Heart left ventricle (tissue), 16 donors: ENCODE data around the gene FBXO36. TPM values are rescaled to one million over a fixed set of nuclear protein-coding genes. Genes with fewer than 3 reads are reported as not detected.

ENCODE experiments used
- ATAC-seq, 4 donors: fragments of 200-7000 bp; cut with Tn5 transposase; one replicate each; pipeline ENCODE4 v1.9.1; 2020 to 2022; ENCODE audit warnings: moderate library complexity in 4 of 4, mild to moderate bottlenecking in 3 of 4, moderate number of reproducible peaks in 1 of 4
- DNase-seq, 5 donors: peaks; one replicate each; pipeline ENCODE4 v3.0.0-alpha.2; 2020
- H3K27ac ChIP-seq, 12 donors: fragments of 200-600 bp; sonication (generic) in 4 of 12; one replicate each; pipeline versions ENCODE4 v1.5.0 to v1.8.0; 2016 to 2022; ENCODE audit warnings: mild to moderate bottlenecking in 2 of 12
- H3K27me3 ChIP-seq, 9 donors: fragments of 200-600 bp; sonication (generic) in 2 of 9; one replicate each; pipeline versions ENCODE4 v1.5.1 to v1.8.0; 2016 to 2022; ENCODE audit warnings: mild to moderate bottlenecking in 3 of 9
- H3K36me3 ChIP-seq, 9 donors: fragments of 200-600 bp; sonication (generic) in 2 of 9; one replicate each; pipeline versions ENCODE4 v1.5.0 to v1.8.0; 2018 to 2022; ENCODE audit warnings: mild to moderate bottlenecking in 2 of 9
- H3K4me1 ChIP-seq, 12 donors: fragments of 200-600 bp; sonication (generic) in 4 of 12; one replicate each; pipeline versions ENCODE4 v1.5.0 to v1.8.0; 2016 to 2022; ENCODE audit warnings: mild to moderate bottlenecking in 3 of 12
- H3K4me3 ChIP-seq, 12 donors: fragments of 200-600 bp; sonication (generic) in 4 of 12; one replicate each; pipeline versions ENCODE4 v1.5.0 to v1.8.0; 2017 to 2022; ENCODE audit warnings: mild to moderate bottlenecking in 9 of 12, moderate library complexity in 4 of 12
- H3K9me3 ChIP-seq, 12 donors: fragments of 200-600 bp; sonication (generic) in 4 of 12; one replicate each; pipeline versions ENCODE4 v1.5.0 to v1.8.0; 2016 to 2022; ENCODE audit warnings: mild to moderate bottlenecking in 1 of 12
- CTCF ChIP-seq, 12 donors: fragments of 200-600 bp; sonication (generic) in 4 of 12; IDR thresholded peaks; one replicate each; pipeline versions ENCODE4 v1.5.0 to v1.8.0; 2018 to 2022; ENCODE audit warnings: antibody characterized with exemption in 12 of 12, mild to moderate bottlenecking in 5 of 12
- POLR2A ChIP-seq, 2 donors: fragments of 450-650 bp; IDR thresholded peaks; one replicate each; pipeline ENCODE4 v1.6.1; 2017; ENCODE audit warnings: antibody characterized with exemption in 2 of 2, mild to moderate bottlenecking in 2 of 2, moderate library complexity in 2 of 2
- WGBS, 4 donors: extraction: QIAGEN DNeasy Blood & Tissue Kit in 2 of 4; methylation state at CpG; one replicate each; pipeline versions ENCODE4 v1.1.5 to v1.1.7; 2013 to 2018; 5-methylcytosine and 5-hydroxymethylcytosine counted together
- intact Hi-C, 10 donors: fragments of 100-400 bp; cut with DNase I; formaldehyde crosslinking; loops; one replicate each; pipeline versions ENCODE4 v1.11.1 to v1.14.2; 2022
- polyA plus RNA-seq, 2 donors: library from polyadenylated mRNA; stranded (reverse); fragments of 200-250 nt; gene quantifications; one replicate each; pipeline ENCODE4 v1.2.3, GENCODE V29; 2013
- total RNA-seq, 9 donors: library from RNA; depleted of rRNA in 2 of 9; stranded (reverse); fragments of >200 nt in 2 of 9; fragmentation: NEBNext Ultra II Directional in 3 of 9; extraction: Animal tissue kit (Norgen Biotek cat#: 25700) in 3 of 9; gene quantifications; one replicate each; pipeline versions ENCODE4 v1.1.0 to v1.2.4, GENCODE V29; 2016 to 2023
- donor health status: ischemic (EF 13 %, LVEDD 7.1; RV severe dilation, severe dysfunction).
- donor health status: healthy with polysubstance abuse.
- donor health status: DM: no; HTN: yes; CAD: no.
- donor health status: DM: no; HTN: no; CAD: no.
- donor health status: ischemic (EF 25% LVEDD 6.9; RV normal size, moderate dysfunction).
- donor health status: ischemic (EF 25% LVEDD 5.7; RV mildly dilated, moderate dysfunction).
- donor health status: healthy.
- donor health status: DM: yes; HTN: yes; CAD: no.
- donor health status: ischemic (EF 35%, LVEDD 5.7; RV mildly dilated, moderate dysfunction).
- donor health status: nonischemic (EF 11% LVEDD 7.7; RV severe dilation, severe dysfunction).
- donor health status: DM: yes; HTN: yes; CAD: no.
- donor health status: PGD.
- donor health status: ischemic (EF 29% LVEDD 5.4; RV normal size, mild dysfunction).
- donor health status: nonischemic (EF 23%, LVEDD 6.1; RV moderate dilation, normal function).

FBXO36 gene
- total and polyA plus RNA-seq, 11 donors = 0.23 to 1.9 (median 1.1) TPM

GRCh38 chr2:230018153-230018552, 95.8 kb downstream of the FBXO36 start:
- H3K27ac ChIP-seq = no peak overlapping the region
- TF ChIP-seq POLR2A (IDR thresholded peaks at IDR 0.05) (no peak), CTCF (IDR thresholded peaks at IDR 0.05) (no peak)
- no peaks in the 10 kb centered on the region for H3K27me3 ChIP-seq
- ATAC-seq (no peak), DNase-seq (no peak)
- WGBS, 4 donors = 91 to 95% (median 93%) methylated on average over 4 of the region's 4 CpGs
- intact Hi-C loops = no loop called here
- H3K4me3 ChIP-seq = no peak overlapping the region
- H3K9me3 ChIP-seq = no peaks in the 10 kb centered on the region
- H3K4me1 ChIP-seq = no peaks in the 10 kb centered on the region
- no peaks in the 10 kb centered on the region for H3K36me3 ChIP-seq

- intact Hi-C loops = no loop called here
These were observed 97.4 kb downstream of the FBXO36 start for GRCh38 chr2:230019742-230020141.

GRCh38 chr2:230023313-230023712, 101.0 kb downstream of the FBXO36 start:
- H3K27me3 ChIP-seq = no peaks in the 10 kb centered on the region
- 90 to 98% (median 94%) methylated on average over 4 of the region's 4 CpGs for WGBS, 4 donors
- DNase-seq = no peak
- H3K4me3 ChIP-seq = no peak overlapping the region
- H3K4me1 ChIP-seq = no peaks in the 10 kb centered on the region
- TF ChIP-seq POLR2A (IDR thresholded peaks at IDR 0.05) = no peak
- TF ChIP-seq CTCF (IDR thresholded peaks at IDR 0.05) = no peak
- H3K36me3 ChIP-seq = no peaks in the 10 kb centered on the region
- ATAC-seq = no peak
- no peak overlapping the region for H3K27ac ChIP-seq
- intact Hi-C loops = no loop called here
- no peaks in the 10 kb centered on the region for H3K9me3 ChIP-seq

More at GRCh38 chr2:230019742-230020141, 97.4 kb downstream of the FBXO36 start:
- Histone ChIP-seq H3K9me3 (no peaks in the 10 kb centered on the region), H3K27ac (no peak overlapping the region), H3K4me3 (no peak overlapping the region), H3K4me1 (no peaks in the 10 kb centered on the region), H3K36me3 (no peaks in the 10 kb centered on the region), H3K27me3 (no peaks in the 10 kb centered on the region)
- DNase-seq (no peak), ATAC-seq (no peak)
- 84 to 92% (median 88%) methylated on average over 3 of the region's 3 CpGs for WGBS, 4 donors
- no peak for TF ChIP-seq CTCF (IDR thresholded peaks at IDR 0.05)
- no peak for TF ChIP-seq POLR2A (IDR thresholded peaks at IDR 0.05)

GRCh38 chr2:230042195-230042594, 119.9 kb downstream of the FBXO36 start:
- Histone ChIP-seq H3K36me3 (peaks cover 0 to 4% (median 0%) of the 10 kb centered on the region in 9 donors), H3K9me3 (no peaks in the 10 kb centered on the region), H3K4me3 (no peak overlapping the region), H3K27me3 (no peaks in the 10 kb centered on the region), H3K27ac (no peak overlapping the region), H3K4me1 (no peaks in the 10 kb centered on the region)
- ATAC-seq (no peak), DNase-seq (no peak)
- WGBS, 4 donors = 87 to 96% (median 91%) methylated on average over 1 of the region's 1 CpG
- TF ChIP-seq POLR2A (IDR thresholded peaks at IDR 0.05) (no peak), CTCF (IDR thresholded peaks at IDR 0.05) (no peak)
- intact Hi-C loops = no loop called here
